NT2/D1 (cell line): Measurements from ENCODE around the gene SLC9A9.

ENCODE experiments used
- DNase-seq: peaks from one replicate; pipeline ENCODE4 v3.0.0-alpha.2; 2011; ENCODE audit warnings: low read depth, low spot score
- H3K27me3 ChIP-seq: 2 replicates; pipeline ENCODE4 v1.6.0; 2011; ENCODE audit warnings: mild to moderate bottlenecking; ENCODE audit not compliant: insufficient read length, insufficient read depth
- H3K36me3 ChIP-seq: 2 replicates; pipeline ENCODE4 v1.6.1; 2011; ENCODE audit warnings: mild to moderate bottlenecking, low read length, mixed read lengths; ENCODE audit not compliant: insufficient read depth, insufficient read length
- H3K4me1 ChIP-seq: 2 replicates; pipeline ENCODE4 v1.5.1; 2011; ENCODE audit not compliant: insufficient read depth, insufficient read length
- H3K4me3 ChIP-seq: 2 replicates; pipeline ENCODE4 v1.5.1; 2011; ENCODE audit warnings: low read depth; ENCODE audit not compliant: insufficient read length
- H3K9ac ChIP-seq: 2 replicates; pipeline ENCODE4 v1.6.0; 2011; ENCODE audit warnings: low read depth; ENCODE audit not compliant: insufficient read length
- H3K9me3 ChIP-seq: 2 replicates; pipeline ENCODE4 v1.5.1; 2011; ENCODE audit warnings: mild to moderate bottlenecking, low read length; ENCODE audit not compliant: insufficient read depth
- SUZ12 ChIP-seq: IDR thresholded peaks from 2 replicates; pipeline ENCODE4 v1.6.1; 2011; ENCODE audit not compliant: insufficient read length, insufficient read depth; ENCODE audit errors: extremely low read depth
- YY1 ChIP-seq: IDR thresholded peaks from 2 replicates; pipeline ENCODE4 v1.6.1; 2011; ENCODE audit not compliant: insufficient read length, insufficient read depth
- ZNF274 ChIP-seq: IDR thresholded peaks from 2 replicates; pipeline ENCODE4 v1.6.1; 2011; ENCODE audit warnings: mild to moderate bottlenecking, low read depth, low read length

SLC9A9 gene

DNA sequence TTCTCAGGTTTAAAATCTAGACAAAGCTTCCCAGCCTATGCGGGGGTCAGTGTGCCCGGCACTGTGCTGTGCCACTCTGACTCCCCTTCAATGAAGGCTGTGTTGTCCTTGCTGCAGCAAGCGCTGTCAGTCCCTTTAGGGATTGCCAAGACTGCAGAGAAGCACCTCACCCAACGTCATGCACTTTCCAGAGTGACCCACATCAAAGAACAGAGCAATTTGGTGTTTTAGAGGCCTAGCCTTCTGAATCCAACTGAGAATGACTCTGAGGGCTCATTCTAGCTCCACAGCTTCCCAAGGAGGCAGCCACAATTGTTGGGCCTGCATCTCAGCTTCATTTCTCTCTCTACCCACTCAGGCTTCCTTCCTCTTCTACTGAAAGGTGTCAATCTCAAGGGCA is 26.4 kb downstream of the SLC9A9 start:
- no peak for DNase-seq
- no peak overlapping the region for H3K4me3 ChIP-seq
- no peaks in the 10 kb centered on the region for H3K36me3 ChIP-seq
- no peaks in the 10 kb centered on the region for H3K4me1 ChIP-seq
- no peaks in the 10 kb centered on the region for H3K9me3 ChIP-seq
- H3K9ac ChIP-seq, result no peak overlapping the region
- TF ChIP-seq ZNF274 (no peak), SUZ12 (no peak), YY1 (no peak)
- no peaks in the 10 kb centered on the region for H3K27me3 ChIP-seq

DNA sequence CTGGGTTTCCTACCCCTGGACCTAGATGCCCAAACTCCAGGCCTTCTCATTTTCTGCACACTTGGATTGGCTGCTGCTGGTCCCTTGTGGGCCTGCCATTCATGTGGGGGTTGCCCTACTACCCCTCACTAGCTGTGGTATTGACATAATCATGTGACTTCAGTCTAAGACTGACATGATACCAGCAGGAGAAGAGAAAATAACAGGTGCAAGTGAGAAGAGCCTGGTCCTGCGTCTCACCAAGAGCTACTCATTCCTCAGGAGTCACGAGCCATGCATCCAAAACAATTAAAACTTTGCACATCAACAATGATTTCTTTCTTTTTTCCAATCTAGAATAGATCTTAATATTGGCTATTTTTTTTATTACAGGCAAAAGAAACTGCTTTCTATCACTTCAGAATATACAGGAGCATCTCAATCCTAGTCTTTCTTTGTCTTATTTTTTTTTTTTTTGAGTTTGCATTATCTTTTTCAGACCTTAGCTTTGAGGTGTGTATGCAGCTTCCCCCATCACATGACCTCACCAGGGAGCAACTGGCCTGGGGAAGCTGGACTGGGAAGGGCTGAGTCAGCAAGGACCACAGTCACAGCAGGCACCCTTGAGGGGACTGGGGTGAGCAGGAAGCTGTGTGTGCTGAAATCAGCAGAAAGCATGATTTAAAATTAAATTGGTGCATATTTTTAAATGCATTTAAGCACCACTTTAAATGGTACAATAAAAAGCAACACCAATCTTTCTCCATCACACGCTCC is 27.6 kb downstream of the SLC9A9 start:
- Histone ChIP-seq H3K9me3 (no peaks in the 10 kb centered on the region), H3K4me1 (no peaks in the 10 kb centered on the region), H3K9ac (no peak overlapping the region), H3K4me3 (no peak overlapping the region), H3K36me3 (no peaks in the 10 kb centered on the region), H3K27me3 (no peaks in the 10 kb centered on the region)
- DNase-seq, result no peak
- no peak for TF ChIP-seq SUZ12
- no peak for TF ChIP-seq ZNF274
- no peak for TF ChIP-seq YY1

DNA sequence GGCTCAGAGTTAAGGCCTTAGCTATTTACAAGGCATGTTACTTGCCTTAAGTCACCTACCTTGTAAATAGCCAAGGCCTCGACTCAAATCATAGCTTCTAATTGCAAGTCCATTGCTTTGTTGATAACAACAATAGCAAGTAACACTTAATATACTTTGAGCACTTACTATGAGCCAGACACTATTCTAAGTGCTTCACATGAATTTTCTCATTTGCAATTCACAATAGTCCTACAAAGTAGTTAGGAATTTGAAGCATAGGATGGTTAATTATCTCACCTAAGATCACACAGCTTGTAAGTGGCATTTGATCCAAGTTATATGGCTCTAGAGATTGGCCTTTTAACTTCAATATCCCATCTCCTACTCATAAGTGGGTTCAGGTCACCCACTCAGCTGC is 28.4 kb downstream of the SLC9A9 start:
- no peaks in the 10 kb centered on the region for H3K4me1 ChIP-seq
- TF ChIP-seq YY1 (no peak), SUZ12 (no peak), ZNF274 (no peak)
- H3K9me3 ChIP-seq, result no peaks in the 10 kb centered on the region
- no peak overlapping the region for H3K4me3 ChIP-seq
- H3K9ac ChIP-seq, result no peak overlapping the region
- DNase-seq, result no peak
- H3K36me3 ChIP-seq, result no peaks in the 10 kb centered on the region
- no peaks in the 10 kb centered on the region for H3K27me3 ChIP-seq

DNA sequence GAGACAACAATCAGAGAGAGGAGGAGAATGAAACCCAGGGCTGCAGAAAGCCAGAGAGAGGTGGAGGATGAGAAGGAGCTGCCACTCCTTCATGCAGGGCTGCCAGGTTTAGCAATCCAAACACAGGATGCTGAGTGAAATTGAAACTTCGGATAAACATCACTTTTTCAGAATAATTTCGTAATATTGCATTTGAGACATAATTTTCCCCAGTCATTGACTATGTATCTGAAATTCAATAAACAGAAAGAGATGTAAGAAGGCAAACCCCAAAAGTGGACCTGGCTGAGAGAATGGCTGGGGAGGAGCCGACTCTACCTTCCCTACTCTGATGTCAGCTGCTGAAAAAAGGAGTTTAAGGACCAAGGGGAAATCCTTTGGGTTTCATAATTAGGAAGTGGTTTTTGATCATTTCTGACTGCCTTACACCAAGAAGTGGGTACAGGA is 33.8 kb downstream of the SLC9A9 start:
- no peaks in the 10 kb centered on the region for H3K4me1 ChIP-seq
- H3K9me3 ChIP-seq, result no peaks in the 10 kb centered on the region
- TF ChIP-seq SUZ12 (no peak), YY1 (no peak), ZNF274 (no peak)
- H3K36me3 ChIP-seq, result no peaks in the 10 kb centered on the region
- H3K27me3 ChIP-seq, result no peaks in the 10 kb centered on the region
- no peak overlapping the region for H3K4me3 ChIP-seq
- no peak overlapping the region for H3K9ac ChIP-seq
- no peak for DNase-seq

DNA sequence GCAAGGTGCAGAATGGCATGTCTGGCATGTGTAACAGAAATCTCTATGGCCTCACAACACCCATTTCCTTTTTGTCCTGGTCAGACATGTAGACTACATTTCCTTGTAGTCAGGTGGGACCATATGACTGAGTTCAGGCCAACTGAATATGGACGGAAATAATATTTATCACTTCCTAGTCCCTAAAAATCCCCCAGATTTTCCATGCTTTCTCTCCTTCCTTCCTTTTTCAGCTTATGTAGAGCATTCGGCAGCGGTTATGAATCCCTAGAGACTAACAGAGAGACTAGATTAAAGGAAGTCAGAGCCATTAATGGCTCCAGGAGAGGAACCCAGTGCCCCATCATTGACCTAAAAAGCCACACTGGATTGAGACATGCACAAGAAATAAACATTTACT is 35.8 kb downstream of the SLC9A9 start:
- Histone ChIP-seq H3K36me3 (no peaks in the 10 kb centered on the region), H3K9me3 (no peaks in the 10 kb centered on the region), H3K9ac (no peak overlapping the region), H3K27me3 (no peaks in the 10 kb centered on the region), H3K4me1 (no peaks in the 10 kb centered on the region), H3K4me3 (no peak overlapping the region)
- DNase-seq, result no peak
- TF ChIP-seq SUZ12 (no peak), ZNF274 (no peak), YY1 (no peak)

DNA sequence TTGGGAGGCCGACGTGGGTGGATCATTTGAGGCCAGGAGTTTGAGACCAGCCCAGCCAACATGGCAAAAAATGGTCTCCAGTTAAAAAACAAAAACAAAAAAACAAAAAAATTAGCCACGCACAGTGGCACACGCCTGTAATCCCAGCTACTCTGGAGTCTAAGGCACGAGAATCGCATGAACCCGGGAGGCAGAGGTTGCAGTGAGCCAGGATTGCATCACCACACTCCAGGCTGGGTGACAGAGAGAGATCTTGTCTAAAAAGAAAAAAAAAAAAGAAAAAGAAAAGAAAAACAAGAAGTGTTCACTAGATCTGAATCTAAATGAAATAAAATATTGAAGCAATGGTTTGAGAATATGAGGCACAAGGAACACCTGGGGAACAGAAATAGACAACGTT is 36.7 kb downstream of the SLC9A9 start:
- DNase-seq, result no peak
- H3K4me1 ChIP-seq, result no peaks in the 10 kb centered on the region
- H3K36me3 ChIP-seq, result no peaks in the 10 kb centered on the region
- H3K27me3 ChIP-seq, result no peaks in the 10 kb centered on the region
- H3K4me3 ChIP-seq, result no peak overlapping the region
- no peaks in the 10 kb centered on the region for H3K9me3 ChIP-seq
- no peak for TF ChIP-seq SUZ12
- TF ChIP-seq YY1, result no peak
- TF ChIP-seq ZNF274, result no peak
- no peak overlapping the region for H3K9ac ChIP-seq

DNA sequence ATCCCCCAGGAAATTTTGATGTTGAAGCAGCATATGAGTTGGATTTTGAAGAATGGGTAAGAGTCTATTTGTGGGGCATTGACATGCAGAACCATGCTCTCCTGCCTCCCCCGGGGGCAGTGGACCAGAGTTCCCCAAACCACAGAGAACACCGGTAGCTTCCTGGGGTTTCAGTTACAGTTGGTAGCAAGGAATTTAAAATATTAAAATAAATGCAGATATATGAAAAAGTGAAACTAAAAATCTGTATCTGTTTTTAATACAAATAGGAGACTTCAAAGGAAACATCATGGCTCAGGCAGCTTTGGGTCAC is 37.4 kb downstream of the SLC9A9 start:
- TF ChIP-seq ZNF274, result no peak
- no peak for TF ChIP-seq SUZ12
- TF ChIP-seq YY1, result no peak
- no peak for DNase-seq
- Histone ChIP-seq H3K4me3 (no peak overlapping the region), H3K27me3 (no peaks in the 10 kb centered on the region), H3K9me3 (no peaks in the 10 kb centered on the region), H3K36me3 (no peaks in the 10 kb centered on the region), H3K4me1 (no peaks in the 10 kb centered on the region), H3K9ac (no peak overlapping the region)

DNA sequence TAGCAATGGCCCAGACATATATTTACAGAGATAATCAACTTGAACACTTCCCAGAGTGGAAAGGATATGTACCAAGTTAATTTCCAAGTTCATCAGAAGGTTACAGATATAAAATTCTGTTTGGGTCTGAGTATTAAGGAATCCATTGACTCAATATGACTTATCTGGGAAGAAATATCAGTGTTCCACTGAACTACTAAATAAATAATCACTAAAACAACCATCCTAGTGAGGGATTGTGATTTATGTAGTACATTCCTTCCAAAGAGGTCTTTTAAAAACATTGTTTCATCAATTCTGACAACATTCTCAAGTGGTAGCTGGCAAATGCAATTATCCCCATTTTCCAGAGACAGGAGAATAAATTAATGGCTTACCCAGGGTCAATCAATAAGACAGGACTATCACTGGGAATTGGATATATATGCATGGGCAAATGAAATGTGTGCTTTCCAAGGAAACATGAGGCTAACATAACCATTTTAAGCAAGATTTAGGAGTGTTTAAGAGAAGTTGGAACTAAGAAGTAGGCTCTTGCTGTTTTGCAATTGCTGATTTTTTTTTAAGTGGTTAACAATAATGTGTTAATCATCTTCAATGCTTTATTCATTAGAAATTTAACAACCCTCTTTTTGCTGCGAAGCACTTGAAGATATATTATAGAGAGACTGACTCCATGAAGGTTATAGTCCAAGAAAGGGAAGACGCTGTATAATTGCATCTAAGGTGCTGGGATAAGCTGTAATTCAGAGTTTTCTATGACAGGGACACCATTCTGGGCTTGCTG is 37.9 kb downstream of the SLC9A9 start:
- no peak overlapping the region for H3K9ac ChIP-seq
- no peaks in the 10 kb centered on the region for H3K4me1 ChIP-seq
- TF ChIP-seq SUZ12 (no peak), ZNF274 (no peak), YY1 (no peak)
- H3K27me3 ChIP-seq, result no peaks in the 10 kb centered on the region
- H3K9me3 ChIP-seq, result no peaks in the 10 kb centered on the region
- DNase-seq, result no peak
- no peak overlapping the region for H3K4me3 ChIP-seq
- H3K36me3 ChIP-seq, result no peaks in the 10 kb centered on the region
